HepG2 (cell line): Measurements from ENCODE around the gene FGFR3. TPM values are rescaled to one million over a fixed set of nuclear protein-coding genes. Genes with fewer than 3 reads are reported as not detected.
A peak's percentile ranks its signal among the peaks of the same experiment; 100 is the strongest.

Source experiments
- AGO1 ChIP-seq: fragments of 200-400 bp; formaldehyde crosslinking; IDR thresholded peaks from 2 replicates; pipeline ENCODE4 v1.6.1; 2017; ENCODE audit warnings: mild to moderate bottlenecking, low read depth, low read length, moderate library complexity; ENCODE audit not compliant: poor library complexity, severe bottlenecking
- CHCHD3 ChIP-seq: sonication (generic); formaldehyde crosslinking; IDR thresholded peaks from 2 replicates; pipeline ENCODE4 v1.8.0; 2022; ENCODE audit warnings: mild to moderate bottlenecking, missing genetic modification reagents, moderate library complexity
- ELF1 ChIP-seq: sonication (generic); formaldehyde crosslinking; IDR thresholded peaks from 2 replicates; pipeline ENCODE4 v1.4.0; 2020; ENCODE audit warnings: missing genetic modification reagents
- KDM5A ChIP-seq: fragments of 200-600 bp; sonication (generic); IDR thresholded peaks from 2 replicates; pipeline ENCODE4 v1.7.0; 2018; ENCODE audit warnings: antibody characterized with exemption, mild to moderate bottlenecking, low read length, borderline replicate concordance
- MAFF ChIP-seq: IDR thresholded peaks from 2 replicates; pipeline ENCODE4 v1.6.1; 2011; ENCODE audit warnings: low read depth, low read length, improper control_type of control experiment
- MTF2 ChIP-seq: sonication (generic); formaldehyde crosslinking; IDR thresholded peaks from 2 replicates; pipeline ENCODE4 v1.5.0; 2020; ENCODE audit warnings: missing genetic modification reagents, borderline replicate concordance
- NCOR1 ChIP-seq: fragments of 200-600 bp; sonication (generic); IDR thresholded peaks from 2 replicates; pipeline ENCODE4 v1.7.0; 2017; ENCODE audit warnings: antibody characterized with exemption, low read length, borderline replicate concordance
- NFKBIZ ChIP-seq: IDR thresholded peaks from 2 replicates; pipeline ENCODE4 v1.6.1; 2018; ENCODE audit warnings: missing genetic modification reagents, missing compliant biosample characterization
- NFYB ChIP-seq: sonication (generic); formaldehyde crosslinking; IDR thresholded peaks from 2 replicates; pipeline ENCODE4 v1.4.0; 2020; ENCODE audit warnings: missing genetic modification reagents
- NONO ChIP-seq, 2 experiments: fragments of 450-650 bp in 1 of 2; sonication (generic) in 1 of 2; formaldehyde crosslinking in 1 of 2; IDR thresholded peaks in 1 of 2; conservative IDR thresholded peaks in 1 of 2; 2 replicates each; pipeline versions ENCODE4 v1.6.1 to v1.8.0; 2017 to 2022; ENCODE audit warnings: mild to moderate bottlenecking in 1 of 2, missing genetic modification reagents in 1 of 2, moderate library complexity in 1 of 2
- SMARCC2 ChIP-seq: fragments of 450-650 bp; IDR thresholded peaks from 2 replicates; pipeline ENCODE4 v1.6.1; 2017; ENCODE audit warnings: antibody characterized with exemption, mild to moderate bottlenecking
- XBP1 ChIP-seq: sonication (generic); formaldehyde crosslinking; IDR thresholded peaks from 2 replicates; pipeline ENCODE4 v1.5.0; 2020; ENCODE audit warnings: missing genetic modification reagents
- ZMYM4 ChIP-seq: sonication (generic); formaldehyde crosslinking; IDR thresholded peaks from 2 replicates; pipeline ENCODE4 v1.8.1; 2023; ENCODE audit warnings: mild to moderate bottlenecking, missing genetic modification reagents
- ZNF331 ChIP-seq: sonication (generic); formaldehyde crosslinking; IDR thresholded peaks from 2 replicates; pipeline ENCODE4 v1.4.0; 2020; ENCODE audit warnings: missing genetic modification reagents
- ZNF446 ChIP-seq: sonication (generic); formaldehyde crosslinking; IDR thresholded peaks from 2 replicates; pipeline ENCODE4 v1.5.0; 2020; ENCODE audit warnings: mild to moderate bottlenecking, missing genetic modification reagents
- ZNF776 ChIP-seq: sonication (generic); formaldehyde crosslinking; IDR thresholded peaks from 2 replicates; pipeline ENCODE4 v1.4.0; 2020; ENCODE audit warnings: mild to moderate bottlenecking, missing genetic modification reagents
- ZNF777 ChIP-seq: sonication (generic); formaldehyde crosslinking; IDR thresholded peaks from 2 replicates; pipeline ENCODE4 v1.4.0; 2020; ENCODE audit warnings: missing genetic modification reagents
- polyA plus RNA-seq, 8 experiments: library from polyadenylated mRNA; depleted of rRNA in 3 of 8; stranded (reverse) in 7 of 8; unstranded in 1 of 8; fragments of >200 nt; fragmentation: Illumina TruSeq in 4 of 8; extraction: Trizol in 4 of 8; gene quantifications; 2 replicates each; pipeline versions ENCODE4 v1.2.1 to v1.2.3, GENCODE V29; 2011 to 2016; ENCODE audit warnings: low read depth in 4 of 8, missing spikeins in 1 of 8, mixed read lengths in 1 of 8; ENCODE audit not compliant: insufficient read depth in 1 of 8
- total RNA-seq, 5 experiments: library from RNA; depleted of rRNA; stranded (reverse); fragments of >200 nt; fragmentation: Illumina TruSeq; extraction: Trizol; gene quantifications; 2 replicates each; pipeline ENCODE4 v1.2.3, GENCODE V29; 2016; ENCODE audit warnings: low read depth in 1 of 5
- TF ChIP-seq, protein P1 (sequence below): sonication (generic); formaldehyde crosslinking; IDR thresholded peaks from 2 replicates; pipeline ENCODE4 v1.8.0; 2022; ENCODE audit warnings: low read depth, missing genetic modification reagents
- TF ChIP-seq, protein P2 (sequence below): sonication (generic); formaldehyde crosslinking; IDR thresholded peaks from 2 replicates; pipeline ENCODE4 v1.5.0; 2020; ENCODE audit warnings: mild to moderate bottlenecking, missing genetic modification reagents, borderline replicate concordance
- TF ChIP-seq, protein P3 (sequence below): sonication (generic); formaldehyde crosslinking; IDR thresholded peaks from 2 replicates; pipeline ENCODE4 v1.8.1; 2023; ENCODE audit warnings: mild to moderate bottlenecking, missing genetic modification reagents
- TF ChIP-seq, protein P4 (sequence below): sonication (generic); formaldehyde crosslinking; IDR thresholded peaks from 2 replicates; pipeline ENCODE4 v1.4.0; 2020; ENCODE audit warnings: missing genetic modification reagents
- TF ChIP-seq, protein P5 (sequence below): sonication (generic); formaldehyde crosslinking; IDR thresholded peaks from 2 replicates; pipeline ENCODE4 v1.5.1; 2020; ENCODE audit warnings: missing genetic modification reagents, mild to moderate bottlenecking, borderline replicate concordance

The FGFR3 gene
- total and polyA plus RNA-seq, 2 of the 13 experiments (the other 11 are each of a cell fraction or from before 2014, with no cell fraction given), result 103 to 109 TPM

DNA sequence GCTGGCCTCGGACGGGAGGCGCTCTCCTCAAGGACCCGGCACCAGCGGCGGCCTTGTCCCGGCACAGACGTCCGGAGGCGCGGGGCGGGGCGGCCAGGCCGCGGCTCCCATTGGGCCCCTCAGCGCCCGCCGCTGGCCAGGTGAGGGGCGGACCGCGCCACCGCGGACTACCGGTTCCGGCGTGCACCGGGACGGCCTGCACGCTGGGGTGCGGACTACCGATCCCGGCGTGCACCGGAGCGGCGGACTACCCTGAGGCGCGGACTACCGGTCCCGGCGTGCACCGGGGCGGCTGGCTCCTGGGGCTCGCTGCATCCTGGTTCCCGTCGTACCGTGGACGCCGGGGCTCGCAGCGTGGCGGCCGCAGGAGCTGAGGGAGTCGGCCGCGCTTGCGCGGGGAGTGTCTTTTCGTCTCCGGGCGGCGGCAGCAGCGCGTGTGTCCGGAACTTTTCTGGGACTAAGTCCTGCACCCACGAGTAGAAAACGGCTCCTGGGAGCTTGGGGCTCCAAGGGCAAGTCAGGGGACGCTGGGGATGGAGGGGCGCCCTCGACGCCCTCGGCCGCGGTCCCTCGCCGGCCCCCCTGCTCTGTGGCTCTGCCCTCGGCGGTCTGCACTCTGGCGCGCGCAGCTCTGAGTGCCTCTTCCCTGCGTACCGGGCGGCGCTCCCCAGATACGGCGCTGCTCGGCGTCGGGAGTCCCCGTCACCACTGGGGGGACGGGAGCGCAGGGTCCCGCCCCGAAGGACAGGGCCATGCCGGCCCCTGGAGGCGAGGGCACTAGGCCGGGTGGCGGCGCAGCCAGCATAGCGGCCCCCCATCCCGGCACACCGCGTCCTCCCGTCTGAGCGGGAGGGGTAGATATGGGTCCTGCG is 63.2 kb downstream of the FGFR3 start, which contains the start of gene LETM1 (continued):
- TF ChIP-seq, protein P1, sequence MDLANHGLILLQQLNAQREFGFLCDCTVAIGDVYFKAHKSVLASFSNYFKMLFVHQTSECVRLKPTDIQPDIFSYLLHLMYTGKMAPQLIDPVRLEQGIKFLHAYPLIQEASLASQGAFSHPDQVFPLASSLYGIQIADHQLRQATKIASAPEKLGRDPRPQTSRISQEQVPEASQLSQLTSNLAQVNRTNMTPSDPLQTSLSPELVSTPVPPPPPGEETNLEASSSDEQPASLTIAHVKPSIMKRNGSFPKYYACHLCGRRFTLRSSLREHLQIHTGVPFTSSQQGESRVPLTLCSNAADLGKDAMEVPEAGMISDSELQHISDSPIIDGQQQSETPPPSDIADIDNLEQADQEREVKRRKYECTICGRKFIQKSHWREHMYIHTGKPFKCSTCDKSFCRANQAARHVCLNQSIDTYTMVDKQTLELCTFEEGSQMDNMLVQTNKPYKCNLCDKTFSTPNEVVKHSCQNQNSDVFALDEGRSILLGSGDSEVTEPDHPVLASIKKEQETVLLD (CRISPR knock-in tag), result peak; percentile 99
- TF ChIP-seq, protein P2, sequence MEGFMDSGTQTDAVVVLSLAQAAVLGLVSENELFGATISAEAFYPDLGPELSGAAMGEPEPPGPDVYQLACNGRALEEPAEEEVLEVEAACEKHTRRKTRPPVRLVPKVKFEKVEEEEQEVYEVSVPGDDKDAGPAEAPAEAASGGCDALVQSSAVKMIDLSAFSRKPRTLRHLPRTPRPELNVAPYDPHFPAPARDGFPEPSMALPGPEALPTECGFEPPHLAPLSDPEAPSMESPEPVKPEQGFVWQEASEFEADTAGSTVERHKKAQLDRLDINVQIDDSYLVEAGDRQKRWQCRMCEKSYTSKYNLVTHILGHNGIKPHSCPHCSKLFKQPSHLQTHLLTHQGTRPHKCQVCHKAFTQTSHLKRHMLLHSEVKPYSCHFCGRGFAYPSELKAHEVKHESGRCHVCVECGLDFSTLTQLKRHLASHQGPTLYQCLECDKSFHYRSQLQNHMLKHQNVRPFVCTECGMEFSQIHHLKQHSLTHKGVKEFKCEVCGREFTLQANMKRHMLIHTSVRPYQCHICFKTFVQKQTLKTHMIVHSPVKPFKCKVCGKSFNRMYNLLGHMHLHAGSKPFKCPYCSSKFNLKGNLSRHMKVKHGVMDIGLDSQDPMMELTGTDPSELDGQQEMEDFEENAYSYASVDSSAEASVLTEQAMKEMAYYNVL, result no peak; the same call in 1 of the 2 replicates
- TF ChIP-seq, protein P3, sequence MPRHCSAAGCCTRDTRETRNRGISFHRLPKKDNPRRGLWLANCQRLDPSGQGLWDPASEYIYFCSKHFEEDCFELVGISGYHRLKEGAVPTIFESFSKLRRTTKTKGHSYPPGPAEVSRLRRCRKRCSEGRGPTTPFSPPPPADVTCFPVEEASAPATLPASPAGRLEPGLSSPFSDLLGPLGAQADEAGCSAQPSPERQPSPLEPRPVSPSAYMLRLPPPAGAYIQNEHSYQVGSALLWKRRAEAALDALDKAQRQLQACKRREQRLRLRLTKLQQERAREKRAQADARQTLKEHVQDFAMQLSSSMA, result no peak
- peak; percentile 47 for TF ChIP-seq ZMYM4 (CRISPR knock-in tag)
- TF ChIP-seq CHCHD3 (CRISPR knock-in tag), result 0 out of 2 replicates have a peak, but pooled peaks have one; percentile 86
- TF ChIP-seq ZNF777, result peak; percentile 93
- peak; percentile 91 for TF ChIP-seq ELF1 (CRISPR knock-in tag)
- TF ChIP-seq NFYB (CRISPR knock-in tag), result peak; percentile 65
- no peak for TF ChIP-seq MAFF
- no peak for TF ChIP-seq SMARCC2
- TF ChIP-seq NCOR1, result no peak
- 0 out of 2 replicates have a peak, but pooled peaks have one; percentile 47 for TF ChIP-seq KDM5A
- no peak for TF ChIP-seq NFKBIZ (CRISPR knock-in tag)
- TF ChIP-seq, protein P4, sequence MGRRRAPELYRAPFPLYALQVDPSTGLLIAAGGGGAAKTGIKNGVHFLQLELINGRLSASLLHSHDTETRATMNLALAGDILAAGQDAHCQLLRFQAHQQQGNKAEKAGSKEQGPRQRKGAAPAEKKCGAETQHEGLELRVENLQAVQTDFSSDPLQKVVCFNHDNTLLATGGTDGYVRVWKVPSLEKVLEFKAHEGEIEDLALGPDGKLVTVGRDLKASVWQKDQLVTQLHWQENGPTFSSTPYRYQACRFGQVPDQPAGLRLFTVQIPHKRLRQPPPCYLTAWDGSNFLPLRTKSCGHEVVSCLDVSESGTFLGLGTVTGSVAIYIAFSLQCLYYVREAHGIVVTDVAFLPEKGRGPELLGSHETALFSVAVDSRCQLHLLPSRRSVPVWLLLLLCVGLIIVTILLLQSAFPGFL (CRISPR knock-in tag), result 0 out of 2 replicates have a peak, but pooled peaks have one; percentile 41
- peak; percentile 34; the same call in 1 of the 2 replicates for TF ChIP-seq MTF2 (CRISPR knock-in tag)
- TF ChIP-seq, protein P5, sequence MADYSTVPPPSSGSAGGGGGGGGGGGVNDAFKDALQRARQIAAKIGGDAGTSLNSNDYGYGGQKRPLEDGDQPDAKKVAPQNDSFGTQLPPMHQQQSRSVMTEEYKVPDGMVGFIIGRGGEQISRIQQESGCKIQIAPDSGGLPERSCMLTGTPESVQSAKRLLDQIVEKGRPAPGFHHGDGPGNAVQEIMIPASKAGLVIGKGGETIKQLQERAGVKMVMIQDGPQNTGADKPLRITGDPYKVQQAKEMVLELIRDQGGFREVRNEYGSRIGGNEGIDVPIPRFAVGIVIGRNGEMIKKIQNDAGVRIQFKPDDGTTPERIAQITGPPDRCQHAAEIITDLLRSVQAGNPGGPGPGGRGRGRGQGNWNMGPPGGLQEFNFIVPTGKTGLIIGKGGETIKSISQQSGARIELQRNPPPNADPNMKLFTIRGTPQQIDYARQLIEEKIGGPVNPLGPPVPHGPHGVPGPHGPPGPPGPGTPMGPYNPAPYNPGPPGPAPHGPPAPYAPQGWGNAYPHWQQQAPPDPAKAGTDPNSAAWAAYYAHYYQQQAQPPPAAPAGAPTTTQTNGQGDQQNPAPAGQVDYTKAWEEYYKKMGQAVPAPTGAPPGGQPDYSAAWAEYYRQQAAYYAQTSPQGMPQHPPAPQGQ (CRISPR knock-in tag), result no peak
- TF ChIP-seq ZNF446 (CRISPR knock-in tag), result peak; percentile 76
- no peak for TF ChIP-seq AGO1
- TF ChIP-seq XBP1 (CRISPR knock-in tag), result peak; percentile 60; the same call in 1 of the 2 replicates
- TF ChIP-seq ZNF331 (CRISPR knock-in tag), result 0 out of 2 replicates have a peak, but pooled peaks have one; percentile 28
- no peak; the same call in 1 of the 2 replicates for TF ChIP-seq ZNF776 (CRISPR knock-in tag)
- no peak for TF ChIP-seq NONO (IDR thresholded peaks at IDR 0.05)
- TF ChIP-seq NONO (CRISPR knock-in tag; conservative IDR thresholded peaks at IDR 0.05), result peak; percentile 84
